ENCODE results near the gene SLC12A7. TPM values are rescaled to one million over a fixed set of nuclear protein-coding genes. Genes with fewer than 3 reads are reported as not detected.
"Not testable (repeated sequence)": the region's sequence is repeated elsewhere in the genome, so short reads cannot be mapped to it uniquely, and the experiment has no call there.

SLC12A7 gene
- total RNA-seq, 6 experiments from 2014 or later: 38.9 to 65.2 (median 53.3) TPM

DNA sequence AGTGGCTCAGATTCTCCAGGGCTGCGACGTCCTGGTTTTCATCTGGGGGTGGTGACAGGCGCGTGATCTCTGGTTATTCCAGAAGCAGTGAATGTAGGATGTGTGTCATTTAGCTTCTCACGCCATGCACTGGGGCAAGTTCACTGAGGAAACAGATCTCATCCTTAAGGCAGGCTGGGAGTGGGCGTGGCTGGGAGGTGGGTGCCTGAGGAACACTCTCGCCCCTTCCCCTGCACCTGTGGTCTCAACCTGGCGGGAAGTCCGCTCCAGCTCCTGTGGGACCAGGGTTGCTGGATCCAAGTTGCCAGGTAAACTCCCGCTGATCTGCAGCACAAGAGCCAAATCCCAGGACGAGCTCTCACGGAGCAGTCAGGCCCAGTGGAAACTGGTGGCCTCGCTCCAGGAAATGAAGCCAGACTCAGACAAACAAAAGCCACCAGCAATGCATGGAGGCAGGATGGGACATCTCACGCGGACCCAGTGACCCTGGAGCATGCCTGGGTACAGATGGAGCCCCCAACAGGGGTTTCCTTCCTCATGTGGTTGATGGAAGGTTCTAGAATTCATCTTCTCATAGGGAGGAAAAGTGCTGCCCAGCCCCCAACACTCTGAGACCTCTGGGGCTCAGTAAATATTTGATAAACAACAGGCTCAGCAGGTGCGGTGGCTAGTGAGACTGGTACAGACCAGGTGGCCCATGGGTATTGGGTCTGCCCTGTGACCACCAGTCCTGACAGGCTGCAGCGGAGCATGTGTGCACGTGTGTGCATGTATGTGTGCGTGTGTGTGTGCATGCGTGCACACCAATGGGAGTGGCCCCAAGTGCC, 16.3 kb upstream of the SLC12A7 start:
- peaks cover 0 to 30% (median 14%) of the 10 kb centered on the region in 4 donors for H3K4me1 ChIP-seq
- no peak for TF ChIP-seq POLR2A (IDR thresholded peaks at IDR 0.05)
- TF ChIP-seq, protein P1, sequence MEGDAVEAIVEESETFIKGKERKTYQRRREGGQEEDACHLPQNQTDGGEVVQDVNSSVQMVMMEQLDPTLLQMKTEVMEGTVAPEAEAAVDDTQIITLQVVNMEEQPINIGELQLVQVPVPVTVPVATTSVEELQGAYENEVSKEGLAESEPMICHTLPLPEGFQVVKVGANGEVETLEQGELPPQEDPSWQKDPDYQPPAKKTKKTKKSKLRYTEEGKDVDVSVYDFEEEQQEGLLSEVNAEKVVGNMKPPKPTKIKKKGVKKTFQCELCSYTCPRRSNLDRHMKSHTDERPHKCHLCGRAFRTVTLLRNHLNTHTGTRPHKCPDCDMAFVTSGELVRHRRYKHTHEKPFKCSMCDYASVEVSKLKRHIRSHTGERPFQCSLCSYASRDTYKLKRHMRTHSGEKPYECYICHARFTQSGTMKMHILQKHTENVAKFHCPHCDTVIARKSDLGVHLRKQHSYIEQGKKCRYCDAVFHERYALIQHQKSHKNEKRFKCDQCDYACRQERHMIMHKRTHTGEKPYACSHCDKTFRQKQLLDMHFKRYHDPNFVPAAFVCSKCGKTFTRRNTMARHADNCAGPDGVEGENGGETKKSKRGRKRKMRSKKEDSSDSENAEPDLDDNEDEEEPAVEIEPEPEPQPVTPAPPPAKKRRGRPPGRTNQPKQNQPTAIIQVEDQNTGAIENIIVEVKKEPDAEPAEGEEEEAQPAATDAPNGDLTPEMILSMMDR (IDR thresholded peaks at IDR 0.05): no peak
- DNase-seq (peak; percentile 80 to 94 (median 88)), ATAC-seq (peak; percentile 68 to 82 (median 80))
- 27% methylated on average over 12 of the region's 20 CpGs for WGBS (ENCODE audit: insufficient coverage, low coverage, low lambda C conversion rate, missing lambda C conversion rate)
- no peaks in the 10 kb centered on the region for H3K36me3 ChIP-seq
- no peaks in the 10 kb centered on the region for H3K27me3 ChIP-seq
- no peaks in the 10 kb centered on the region for H3K9me3 ChIP-seq
- intact Hi-C loops (cut with DNase I): no loop called here
- no peak overlapping the region for H3K4me3 ChIP-seq
- peak overlapping the region; percentile 4 to 65 (median 53) for H3K27ac ChIP-seq

GRCh38 chr5:1125695-1126094, 13.8 kb upstream of the SLC12A7 start:
- ATAC-seq; H3K36me3 ChIP-seq; H3K4me3 ChIP-seq; H3K27me3 ChIP-seq; H3K27ac ChIP-seq; H3K9me3 ChIP-seq; intact Hi-C loops (cut with DNase I); DNase-seq: not testable (repeated sequence)
- peaks cover 0 to 37% (median 15%) of the 10 kb centered on the region in 4 donors for H3K4me1 ChIP-seq
- 83% methylated on average over 1 of the region's 2 CpGs for WGBS (ENCODE audit: insufficient coverage, low coverage, low lambda C conversion rate, missing lambda C conversion rate)

DNA sequence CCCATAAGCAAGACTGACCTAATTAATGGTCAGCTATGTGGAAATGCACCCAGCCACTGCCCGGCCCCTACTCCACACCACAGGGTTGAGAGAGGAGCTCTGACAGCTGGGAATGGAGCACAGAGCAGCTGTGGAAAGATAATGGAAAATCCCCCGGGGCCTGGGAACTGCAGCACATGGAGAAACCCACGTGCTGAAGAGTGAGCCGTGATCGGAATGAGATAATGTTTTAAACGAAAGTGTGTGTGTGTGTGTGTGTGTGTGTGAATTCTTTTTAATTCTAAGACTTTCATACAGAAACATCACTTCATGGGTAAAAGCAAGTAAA, 13.1 kb upstream of the SLC12A7 start:
- ATAC-seq: no peak
- H3K9me3 ChIP-seq: no peaks in the 10 kb centered on the region
- peaks cover 0 to 37% (median 15%) of the 10 kb centered on the region in 4 donors for H3K4me1 ChIP-seq
- H3K36me3 ChIP-seq: no peaks in the 10 kb centered on the region
- 72% methylated on average over 6 of the region's 6 CpGs for WGBS (ENCODE audit: insufficient coverage, low coverage, low lambda C conversion rate, missing lambda C conversion rate)
- no peak for TF ChIP-seq POLR2A (IDR thresholded peaks at IDR 0.05)
- TF ChIP-seq, protein P1 (IDR thresholded peaks at IDR 0.05): no peak
- DNase-seq: peak in 1 of 3 donors; percentile 51
- no peak overlapping the region for H3K27ac ChIP-seq
- no peaks in the 10 kb centered on the region for H3K27me3 ChIP-seq
- H3K4me3 ChIP-seq: no peak overlapping the region
- intact Hi-C loops (cut with DNase I): no loop called here

GRCh38 chr5:1124205-1125029, 12.6 kb upstream of the SLC12A7 start:
- Histone ChIP-seq H3K4me3 (no peak overlapping the region), H3K27me3 (no peaks in the 10 kb centered on the region), H3K9me3 (no peaks in the 10 kb centered on the region), H3K36me3 (no peaks in the 10 kb centered on the region), H3K27ac (no peak overlapping the region), H3K4me1 (peaks cover 0 to 38% (median 17%) of the 10 kb centered on the region in 4 donors)
- intact Hi-C loops (cut with DNase I): no loop called here
- ATAC-seq: no peak
- WGBS (ENCODE audit: insufficient coverage, low coverage, low lambda C conversion rate, missing lambda C conversion rate): 85% methylated on average over 14 of the region's 27 CpGs
- peak in 1 of 3 donors; percentile 43 for DNase-seq
- no peak for TF ChIP-seq POLR2A (IDR thresholded peaks at IDR 0.05)
- TF ChIP-seq, protein P1 (IDR thresholded peaks at IDR 0.05): no peak

All from right lobe of liver (tissue), 6 donors.